MG63 (cell line): Measurements from ENCODE around the gene TAS2R50. TPM values are rescaled to one million over a fixed set of nuclear protein-coding genes. Genes with fewer than 3 reads are reported as not detected.

Source experiments
- DNase-seq: peaks from one replicate; pipeline ENCODE4 v3.0.0-alpha.2; 2020
- H3K27me3 ChIP-seq: fragments of 250-450 bp; sonication (Bioruptor Pico); 2 replicates; pipeline ENCODE4 v1.5.1; 2020; ENCODE audit warnings: mild to moderate bottlenecking, moderate library complexity
- H3K36me3 ChIP-seq: fragments of 250-450 bp; sonication (Bioruptor Pico); 2 replicates; pipeline ENCODE4 v1.5.1; 2020; ENCODE audit warnings: mild to moderate bottlenecking, moderate library complexity
- H3K4me3 ChIP-seq: fragments of 250-450 bp; sonication (Bioruptor Pico); 2 replicates; pipeline ENCODE4 v1.5.1; 2020; ENCODE audit warnings: mild to moderate bottlenecking, moderate library complexity
- H3K9me3 ChIP-seq: fragments of 250-450 bp; sonication (Bioruptor Pico); 2 replicates; pipeline ENCODE4 v1.5.1; 2020; ENCODE audit warnings: mild to moderate bottlenecking, moderate library complexity
- total RNA-seq: library from RNA; depleted of rRNA; stranded (reverse); fragments of >200 nt; shearing (Covaris generic); gene quantifications from 2 replicates; pipeline ENCODE4 v1.2.3, GENCODE V29; 2014; ENCODE audit warnings: low replicate concordance; rRNA removed

TAS2R50 gene
- total RNA-seq, 1 experiment from 2014 or later, result not detected

GRCh38 chr12:10966314-10966713 is 20.4 kb downstream of the TAS2R50 start:
- Histone ChIP-seq H3K27me3 (no peaks in the 10 kb centered on the region), H3K36me3 (no peaks in the 10 kb centered on the region), H3K4me3 (no peak overlapping the region), H3K9me3 (no peaks in the 10 kb centered on the region)
- no peak for DNase-seq

DNA sequence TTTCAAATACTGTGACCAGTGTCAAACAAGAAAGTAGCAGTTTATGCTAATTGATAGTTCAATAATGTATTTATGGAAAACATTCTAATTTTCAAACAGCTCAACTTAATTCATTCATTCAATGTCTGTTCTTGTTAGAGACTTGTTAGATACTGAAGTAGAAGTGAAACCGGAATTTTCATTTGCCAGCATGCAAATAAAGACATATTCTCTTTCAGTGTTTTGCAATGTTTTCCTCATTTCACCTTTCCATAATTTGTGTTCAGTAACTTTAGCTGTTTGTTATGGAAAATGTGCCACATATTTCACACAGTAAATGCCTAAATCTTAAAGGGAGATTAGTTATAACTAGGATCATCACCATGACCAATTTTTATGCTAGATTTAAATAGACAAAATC is 21.2 kb downstream of the TAS2R50 start:
- Histone ChIP-seq H3K4me3 (no peak overlapping the region), H3K27me3 (no peaks in the 10 kb centered on the region), H3K9me3 (no peaks in the 10 kb centered on the region), H3K36me3 (no peaks in the 10 kb centered on the region)
- no peak for DNase-seq

- Histone ChIP-seq H3K4me3 (no peak overlapping the region), H3K27me3 (no peaks in the 10 kb centered on the region), H3K36me3 (no peaks in the 10 kb centered on the region), H3K9me3 (no peaks in the 10 kb centered on the region)
- DNase-seq, result no peak
Measured at GRCh38 chr12:10960211-10960610, 26.5 kb downstream of the TAS2R50 start.

GRCh38 chr12:10959804-10960203 is 26.9 kb downstream of the TAS2R50 start:
- Histone ChIP-seq H3K4me3 (no peak overlapping the region), H3K36me3 (no peaks in the 10 kb centered on the region), H3K9me3 (no peaks in the 10 kb centered on the region), H3K27me3 (no peaks in the 10 kb centered on the region)
- no peak for DNase-seq

- H3K4me3 ChIP-seq, result no peak overlapping the region
- DNase-seq, result no peak
Measured at GRCh38 chr12:10957741-10958140, 29.0 kb downstream of the TAS2R50 start.

GRCh38 chr12:10956085-10956484 is 30.6 kb downstream of the TAS2R50 start:
- no peaks in the 10 kb centered on the region for H3K27me3 ChIP-seq
- H3K9me3 ChIP-seq, result no peaks in the 10 kb centered on the region
- no peak for DNase-seq
- no peak overlapping the region for H3K4me3 ChIP-seq
- H3K36me3 ChIP-seq, result no peaks in the 10 kb centered on the region

More at GRCh38 chr12:10957741-10958140, 29.0 kb downstream of the TAS2R50 start:
- H3K36me3 ChIP-seq, result no peaks in the 10 kb centered on the region
- H3K27me3 ChIP-seq, result no peaks in the 10 kb centered on the region
- no peaks in the 10 kb centered on the region for H3K9me3 ChIP-seq

DNA sequence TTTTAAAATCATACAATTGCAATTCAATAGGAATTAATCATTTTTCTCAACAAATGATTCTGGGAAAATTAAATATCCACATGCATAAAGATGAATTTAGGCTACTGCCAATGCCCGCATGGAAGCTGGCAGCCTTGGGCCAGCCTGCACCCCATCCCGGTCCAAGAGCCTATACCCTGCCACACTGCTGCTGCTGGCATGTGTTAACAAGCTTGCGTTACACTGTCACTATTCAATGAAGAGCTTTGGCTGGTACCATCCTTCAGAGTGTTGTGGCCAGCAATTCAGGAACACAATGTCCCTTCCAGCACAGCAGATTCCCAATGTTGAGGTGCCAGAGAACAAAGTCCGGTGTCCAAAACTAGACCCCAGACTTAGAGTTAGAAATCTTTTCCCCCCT is 34.1 kb downstream of the TAS2R50 start:
- peaks cover under 1% of the 10 kb centered on the region for H3K9me3 ChIP-seq
- H3K4me3 ChIP-seq, result no peak overlapping the region
- DNase-seq, result no peak
- peaks cover 9% of the 10 kb centered on the region for H3K36me3 ChIP-seq
- H3K27me3 ChIP-seq, result no peaks in the 10 kb centered on the region

DNA sequence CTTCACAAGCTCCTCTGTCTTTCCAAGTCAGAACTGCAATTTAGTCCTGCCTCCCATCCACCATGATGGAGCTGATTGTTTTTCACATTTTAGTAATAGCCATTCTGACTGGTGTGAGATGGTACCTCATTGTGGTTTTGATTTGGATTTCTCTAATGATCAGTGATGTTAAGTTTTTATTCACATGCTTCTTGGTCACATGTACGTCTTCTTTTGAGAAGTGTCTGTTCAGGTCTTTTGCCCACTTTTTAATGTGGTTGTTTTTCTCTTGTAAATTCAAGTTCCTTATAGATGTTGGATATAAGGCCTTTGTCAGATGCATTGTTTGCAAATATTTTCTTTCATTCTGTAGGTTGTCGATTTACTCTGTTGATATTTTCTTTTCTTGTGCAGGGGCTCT is 43.5 kb downstream of the TAS2R50 start:
- Histone ChIP-seq H3K27me3 (no peaks in the 10 kb centered on the region), H3K36me3 (no peaks in the 10 kb centered on the region), H3K4me3 (no peak overlapping the region), H3K9me3 (peaks cover 15% of the 10 kb centered on the region)
- no peak for DNase-seq

DNA sequence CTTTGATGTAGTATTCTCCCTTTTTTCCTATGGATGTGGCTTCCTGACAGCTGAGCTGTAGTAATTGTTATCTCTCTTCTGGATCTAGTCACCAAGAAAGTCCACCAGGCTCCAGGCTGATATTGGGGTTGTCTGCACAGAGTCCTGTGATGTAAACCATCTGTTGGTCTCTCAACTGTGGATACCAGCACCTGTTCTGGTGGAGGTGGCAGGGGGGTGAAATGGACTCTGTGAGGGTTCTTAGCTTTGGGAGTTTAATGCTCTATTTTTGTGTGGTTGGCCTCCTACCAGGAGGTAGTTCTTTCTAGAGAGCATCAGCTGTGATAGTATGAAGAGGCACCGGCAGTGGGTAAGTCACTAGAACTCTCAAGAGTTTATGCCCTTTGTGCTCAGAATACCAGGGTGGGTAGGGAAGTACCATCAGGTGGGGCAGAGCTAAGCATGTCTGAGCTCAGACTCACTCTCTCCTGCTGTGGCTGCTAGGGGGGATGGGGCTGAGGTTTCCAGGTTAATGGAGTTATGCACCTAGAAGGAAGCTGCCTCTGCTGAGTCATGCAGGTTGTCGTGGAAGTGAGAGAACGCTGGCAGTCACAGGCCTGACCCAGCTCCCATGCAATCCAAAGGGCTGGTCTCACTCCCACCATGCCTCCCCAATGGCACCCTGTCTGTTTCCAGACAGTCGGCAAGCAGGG is 44.6 kb downstream of the TAS2R50 start:
- Histone ChIP-seq H3K9me3 (peaks cover 10% of the 10 kb centered on the region), H3K36me3 (no peaks in the 10 kb centered on the region), H3K27me3 (no peaks in the 10 kb centered on the region), H3K4me3 (no peak overlapping the region)
- DNase-seq, result no peak

GRCh38 chr12:10941369-10941768 is 45.3 kb downstream of the TAS2R50 start:
- H3K4me3 ChIP-seq, result no peak overlapping the region
- H3K36me3 ChIP-seq, result no peaks in the 10 kb centered on the region
- H3K27me3 ChIP-seq, result no peaks in the 10 kb centered on the region
- no peak for DNase-seq
- peaks cover 4% of the 10 kb centered on the region for H3K9me3 ChIP-seq

GRCh38 chr12:10940389-10940788 is 46.3 kb downstream of the TAS2R50 start:
- Histone ChIP-seq H3K9me3 (peaks cover 4% of the 10 kb centered on the region; the same call in 1 of the 2 replicates), H3K27me3 (no peaks in the 10 kb centered on the region), H3K36me3 (no peaks in the 10 kb centered on the region), H3K4me3 (no peak overlapping the region)
- peak; percentile 4 for DNase-seq

DNA sequence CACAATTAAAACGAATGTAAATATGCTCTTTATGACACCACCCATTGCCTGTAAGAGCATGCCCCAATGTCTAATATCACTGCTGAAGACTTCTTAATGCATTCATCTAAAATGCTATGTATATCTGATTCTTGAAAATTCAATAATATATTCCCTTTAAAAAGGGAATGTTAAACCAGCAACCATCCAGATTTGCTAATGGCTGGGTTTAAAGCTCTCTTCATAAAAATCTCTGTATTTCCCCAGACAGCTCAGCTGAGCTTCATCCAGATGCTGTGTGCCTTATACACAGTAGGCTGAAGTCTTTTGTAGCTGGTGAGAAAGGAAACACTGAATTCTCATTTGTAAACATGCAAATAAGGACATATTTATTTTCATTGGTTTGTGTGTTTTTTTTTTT is 47.5 kb downstream of the TAS2R50 start, which contains the start of gene TAS2R14:
TSS of gene TAS2R14 (minus strand) at position 101 of the 400 bp plus-strand sequence. CDS start at position 45, 56 bp downstream.
- Histone ChIP-seq H3K27me3 (no peaks in the 10 kb centered on the region), H3K9me3 (peaks cover 1% of the 10 kb centered on the region; the same call in 1 of the 2 replicates), H3K4me3 (no peak within 1 kb of the TSS), H3K36me3 (no peaks in the 10 kb centered on the region)
- no peak for DNase-seq

- H3K27me3 ChIP-seq, result no peaks in the 10 kb centered on the region
- no peak overlapping the region for H3K4me3 ChIP-seq
- H3K9me3 ChIP-seq, result no peaks in the 10 kb centered on the region
- H3K36me3 ChIP-seq, result no peaks in the 10 kb centered on the region
- no peak for DNase-seq
Measured at GRCh38 chr12:10936506-10936905, 50.2 kb downstream of the TAS2R50 start.

Other genes with a start within 250 kb of the TAS2R50 start
- gene TAS2R7, start 184.3 kb downstream of the TAS2R50 start, total RNA-seq, result not detected in 2 replicates
- gene TAS2R8, start 179.6 kb downstream of the TAS2R50 start, total RNA-seq, result not detected in 2 replicates
- not detected in 2 replicates for gene TAS2R9, start 176.7 kb downstream of the TAS2R50 start, total RNA-seq
- gene TAS2R10, start 160.6 kb downstream of the TAS2R50 start, total RNA-seq, result not detected in 2 replicates
- gene PRR4, start 137.4 kb downstream of the TAS2R50 start, total RNA-seq, result not detected in 2 replicates
- gene PRH1, start 102.7 kb downstream of the TAS2R50 start, total RNA-seq, result 1.5 and 13.1 TPM in 2 replicates
- 1.4 TPM in 1 of 2 replicates, not detected in the other for gene TAS2R13, start 77.3 kb downstream of the TAS2R50 start, total RNA-seq
- gene PRH2, start 57.7 kb downstream of the TAS2R50 start, total RNA-seq, result not detected in 2 replicates
- 0.12 and 2.6 TPM in 2 replicates for gene TAS2R14, start 47.6 kb downstream of the TAS2R50 start, total RNA-seq
- gene TAS2R20, start 11.4 kb upstream of the TAS2R50 start, total RNA-seq, result not detected in 2 replicates
- not detected in 2 replicates for gene TAS2R19, start 35.7 kb upstream of the TAS2R50 start, total RNA-seq
- 1.8 TPM in 1 of 2 replicates, not detected in the other for gene TAS2R31, start 44.5 kb upstream of the TAS2R50 start, total RNA-seq
- gene TAS2R46, start 75.4 kb upstream of the TAS2R50 start, total RNA-seq, result 0.10 TPM in 1 of 2 replicates, not detected in the other
- not detected in 2 replicates for gene TAS2R43, start 105.4 kb upstream of the TAS2R50 start, total RNA-seq
- not detected in 2 replicates for gene TAS2R30, start 147.7 kb upstream of the TAS2R50 start, total RNA-seq
- 5.2 and 8.0 TPM in 2 replicates for gene SMIM10L1, start 184.3 kb upstream of the TAS2R50 start, total RNA-seq
- gene TAS2R42, start 200.0 kb upstream of the TAS2R50 start, total RNA-seq, result not detected in 2 replicates